H1 (cell line): ENCODE data around the gene MRPS12. TPM values are rescaled to one million over a fixed set of nuclear protein-coding genes. Genes with fewer than 3 reads are reported as not detected.

ENCODE experiments used
- POU5F1 ChIP-seq: IDR thresholded peaks from 2 replicates; pipeline ENCODE4 v1.6.1; 2011; ENCODE audit warnings: low read depth, mild to moderate bottlenecking, low read length, moderate library complexity
- polyA plus RNA-seq, 7 experiments: library from polyadenylated mRNA; depleted of rRNA in 3 of 7; stranded (reverse) in 5 of 7; unstranded in 2 of 7; fragments of >200 nt in 5 of 7; fragments of 200-250 nt in 2 of 7; gene quantifications; 1 replicate in 5 of 7; 2 replicates in 1 of 7; 4 replicates in 1 of 7; pipeline versions ENCODE4 v1.2.1 to v1.2.3, GENCODE V29; 2011 to 2013; ENCODE audit warnings: missing spikeins in 2 of 7, mixed read lengths in 2 of 7
- total RNA-seq: library from RNA; stranded (reverse); fragmentation: NEBNext Ultra II Directional; extraction: Animal tissue kit (Norgen Biotek cat#: 25700); gene quantifications from 2 replicates; pipeline ENCODE4 v1.2.1, GENCODE V29; 2021

MRPS12 gene
- total and polyA plus RNA-seq, 2 of the 8 experiments (the other 6 are each of a cell fraction or from before 2014, with no cell fraction given): 79.0 to 175 TPM

DNA sequence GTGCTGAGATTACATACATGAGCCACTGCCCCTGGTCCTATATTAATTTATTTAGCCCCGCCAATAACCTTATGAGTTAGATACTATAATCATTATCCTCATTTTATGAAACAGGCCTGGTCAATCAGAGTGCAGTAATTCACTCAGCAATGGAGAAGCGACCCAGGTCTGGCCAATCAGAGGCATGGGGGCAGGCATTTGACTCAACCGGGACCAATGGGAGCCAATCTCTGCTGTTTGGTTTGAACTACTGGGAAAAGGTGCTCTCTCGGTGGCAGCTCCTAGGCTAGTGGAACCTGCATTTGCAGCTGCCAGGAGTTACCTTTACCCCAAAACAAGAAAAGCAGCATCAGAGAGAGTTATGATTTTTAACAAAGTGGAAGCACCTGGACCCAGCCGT lies 37.9 kb upstream of the MRPS12 start (continued):
- no peak for TF ChIP-seq POU5F1
